Measurements from ENCODE around the gene THUMPD3.

DNA sequence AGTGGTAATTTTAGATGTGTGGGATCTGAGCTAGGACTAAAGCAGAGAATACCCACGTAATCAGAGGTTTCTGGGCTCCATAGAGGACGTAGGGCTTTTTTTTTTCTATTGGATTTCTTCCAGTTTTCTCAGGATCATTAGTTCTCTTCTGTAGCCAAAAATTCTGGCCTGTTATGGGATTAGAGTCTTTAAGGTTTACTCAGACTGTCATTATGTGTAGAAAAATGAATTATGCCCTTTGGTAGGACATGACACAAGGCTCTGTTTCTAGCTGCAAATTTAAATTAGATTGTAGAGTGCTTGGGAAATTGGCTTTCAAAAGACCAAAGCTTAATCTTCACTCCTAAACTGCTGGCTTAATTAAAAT, 36.5 kb downstream of the THUMPD3 start:
- TF ChIP-seq, protein P1, sequence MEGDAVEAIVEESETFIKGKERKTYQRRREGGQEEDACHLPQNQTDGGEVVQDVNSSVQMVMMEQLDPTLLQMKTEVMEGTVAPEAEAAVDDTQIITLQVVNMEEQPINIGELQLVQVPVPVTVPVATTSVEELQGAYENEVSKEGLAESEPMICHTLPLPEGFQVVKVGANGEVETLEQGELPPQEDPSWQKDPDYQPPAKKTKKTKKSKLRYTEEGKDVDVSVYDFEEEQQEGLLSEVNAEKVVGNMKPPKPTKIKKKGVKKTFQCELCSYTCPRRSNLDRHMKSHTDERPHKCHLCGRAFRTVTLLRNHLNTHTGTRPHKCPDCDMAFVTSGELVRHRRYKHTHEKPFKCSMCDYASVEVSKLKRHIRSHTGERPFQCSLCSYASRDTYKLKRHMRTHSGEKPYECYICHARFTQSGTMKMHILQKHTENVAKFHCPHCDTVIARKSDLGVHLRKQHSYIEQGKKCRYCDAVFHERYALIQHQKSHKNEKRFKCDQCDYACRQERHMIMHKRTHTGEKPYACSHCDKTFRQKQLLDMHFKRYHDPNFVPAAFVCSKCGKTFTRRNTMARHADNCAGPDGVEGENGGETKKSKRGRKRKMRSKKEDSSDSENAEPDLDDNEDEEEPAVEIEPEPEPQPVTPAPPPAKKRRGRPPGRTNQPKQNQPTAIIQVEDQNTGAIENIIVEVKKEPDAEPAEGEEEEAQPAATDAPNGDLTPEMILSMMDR (IDR thresholded peaks at IDR 0.05; ENCODE audit: low read depth, low read length, missing input control), result no peak
- no peak for TF ChIP-seq EGR1 (IDR thresholded peaks at IDR 0.05; ENCODE audit: low read depth in 2 of 2)
- TF ChIP-seq, protein P2, sequence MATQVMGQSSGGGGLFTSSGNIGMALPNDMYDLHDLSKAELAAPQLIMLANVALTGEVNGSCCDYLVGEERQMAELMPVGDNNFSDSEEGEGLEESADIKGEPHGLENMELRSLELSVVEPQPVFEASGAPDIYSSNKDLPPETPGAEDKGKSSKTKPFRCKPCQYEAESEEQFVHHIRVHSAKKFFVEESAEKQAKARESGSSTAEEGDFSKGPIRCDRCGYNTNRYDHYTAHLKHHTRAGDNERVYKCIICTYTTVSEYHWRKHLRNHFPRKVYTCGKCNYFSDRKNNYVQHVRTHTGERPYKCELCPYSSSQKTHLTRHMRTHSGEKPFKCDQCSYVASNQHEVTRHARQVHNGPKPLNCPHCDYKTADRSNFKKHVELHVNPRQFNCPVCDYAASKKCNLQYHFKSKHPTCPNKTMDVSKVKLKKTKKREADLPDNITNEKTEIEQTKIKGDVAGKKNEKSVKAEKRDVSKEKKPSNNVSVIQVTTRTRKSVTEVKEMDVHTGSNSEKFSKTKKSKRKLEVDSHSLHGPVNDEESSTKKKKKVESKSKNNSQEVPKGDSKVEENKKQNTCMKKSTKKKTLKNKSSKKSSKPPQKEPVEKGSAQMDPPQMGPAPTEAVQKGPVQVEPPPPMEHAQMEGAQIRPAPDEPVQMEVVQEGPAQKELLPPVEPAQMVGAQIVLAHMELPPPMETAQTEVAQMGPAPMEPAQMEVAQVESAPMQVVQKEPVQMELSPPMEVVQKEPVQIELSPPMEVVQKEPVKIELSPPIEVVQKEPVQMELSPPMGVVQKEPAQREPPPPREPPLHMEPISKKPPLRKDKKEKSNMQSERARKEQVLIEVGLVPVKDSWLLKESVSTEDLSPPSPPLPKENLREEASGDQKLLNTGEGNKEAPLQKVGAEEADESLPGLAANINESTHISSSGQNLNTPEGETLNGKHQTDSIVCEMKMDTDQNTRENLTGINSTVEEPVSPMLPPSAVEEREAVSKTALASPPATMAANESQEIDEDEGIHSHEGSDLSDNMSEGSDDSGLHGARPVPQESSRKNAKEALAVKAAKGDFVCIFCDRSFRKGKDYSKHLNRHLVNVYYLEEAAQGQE (IDR thresholded peaks at IDR 0.05), result no peak
